ENCODE measurements around the gene NPAS3. TPM values are rescaled to one million over a fixed set of nuclear protein-coding genes. Genes with fewer than 3 reads are reported as not detected.

NPAS3 gene
- total RNA-seq, 3 donors from 2014 or later: 0.26 TPM; not detected in 2

DNA sequence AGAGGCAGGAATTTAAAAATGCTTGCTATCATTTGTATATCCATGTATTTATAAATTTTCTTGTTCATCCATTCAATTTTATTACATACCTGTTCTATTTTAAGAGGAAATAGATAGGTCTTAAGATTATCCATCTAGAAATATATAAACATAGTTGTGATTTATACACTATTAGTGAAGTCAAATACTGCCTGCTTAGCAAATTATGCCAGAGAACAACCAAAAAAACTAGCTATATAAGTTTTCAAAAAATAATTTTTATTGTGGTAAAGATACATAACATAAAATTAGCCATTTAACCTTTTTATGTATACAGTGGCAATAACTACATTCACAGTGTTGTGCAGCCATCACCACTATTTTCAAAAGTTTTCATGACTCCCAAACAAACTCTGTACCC lies 237.3 kb downstream of the NPAS3 start:
- H3K4me3 Mint-ChIP-seq: no peak overlapping the region
- no peaks in the 10 kb centered on the region for H3K9me3 Mint-ChIP-seq
- no peaks in the 10 kb centered on the region for H3K27me3 Mint-ChIP-seq (ENCODE audit: low read depth)
- no peak for ATAC-seq
- no peaks in the 10 kb centered on the region for H3K4me1 Mint-ChIP-seq (ENCODE audit: low read depth)
- DNase-seq: no peak
- no peaks in the 10 kb centered on the region for H3K36me3 Mint-ChIP-seq (ENCODE audit: insufficient read depth)

GRCh38 chr14:33184587-33184986 lies 245.9 kb downstream of the NPAS3 start:
- Mint-ChIP-seq H3K9me3 (no peaks in the 10 kb centered on the region), H3K4me1 (ENCODE audit: low read depth) (no peaks in the 10 kb centered on the region), H3K4me3 (no peak overlapping the region), H3K36me3 (ENCODE audit: insufficient read depth) (no peaks in the 10 kb centered on the region), H3K27me3 (ENCODE audit: low read depth) (no peaks in the 10 kb centered on the region)
- ATAC-seq (no peak), DNase-seq (no peak)

DNA sequence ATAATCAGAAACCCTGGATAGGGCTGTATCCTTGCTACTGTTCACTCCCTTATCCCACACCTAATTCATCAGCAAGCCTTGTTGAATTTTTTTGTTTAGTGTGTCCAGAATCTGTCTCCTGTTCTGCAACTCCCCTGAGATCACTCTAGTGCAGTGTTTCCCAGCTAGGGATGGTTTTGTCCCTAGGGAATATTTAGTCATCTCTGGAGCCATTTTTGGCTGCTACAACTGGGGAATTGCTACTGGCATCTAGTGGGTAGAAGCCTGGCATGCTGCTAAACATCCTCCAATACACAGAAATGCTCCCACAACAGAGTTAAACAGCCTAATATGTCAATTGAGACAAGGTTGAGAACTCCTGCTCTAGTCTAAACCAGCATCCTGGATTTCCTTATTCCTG lies 248.0 kb downstream of the NPAS3 start:
- H3K4me3 Mint-ChIP-seq: no peak overlapping the region

DNA sequence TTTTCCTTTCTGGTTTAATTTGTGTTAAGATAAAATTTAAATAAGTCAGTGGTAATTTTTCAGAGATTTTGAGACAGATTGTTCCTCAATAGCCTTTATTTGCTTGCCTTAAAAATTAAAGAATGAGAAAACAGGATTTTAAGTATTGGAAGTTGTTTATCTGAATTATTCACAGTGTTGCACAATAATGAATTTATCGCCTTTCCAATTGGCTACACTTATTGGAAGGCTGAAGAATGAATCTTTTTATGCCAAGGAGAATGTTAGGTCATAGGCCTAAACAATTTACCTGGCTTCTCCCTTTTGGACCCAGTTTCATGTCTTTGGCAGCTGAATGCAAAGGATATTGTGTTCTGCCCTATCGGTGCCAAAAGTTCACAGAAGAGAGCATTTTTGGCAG lies 250.2 kb downstream of the NPAS3 start:
- no peak for ATAC-seq
- Mint-ChIP-seq H3K4me1 (ENCODE audit: low read depth) (no peaks in the 10 kb centered on the region), H3K36me3 (ENCODE audit: insufficient read depth) (no peaks in the 10 kb centered on the region), H3K9me3 (no peaks in the 10 kb centered on the region), H3K27me3 (ENCODE audit: low read depth) (no peaks in the 10 kb centered on the region), H3K4me3 (no peak overlapping the region)
- no peak for DNase-seq

More for the DNA sequence above, 248.0 kb downstream of the NPAS3 start:
- ATAC-seq (no peak), DNase-seq (no peak)
- Mint-ChIP-seq H3K9me3 (no peaks in the 10 kb centered on the region), H3K4me1 (ENCODE audit: low read depth) (no peaks in the 10 kb centered on the region), H3K36me3 (ENCODE audit: insufficient read depth) (no peaks in the 10 kb centered on the region), H3K27me3 (ENCODE audit: low read depth) (no peaks in the 10 kb centered on the region)

GRCh38 chr14:33191855-33192254 lies 253.2 kb downstream of the NPAS3 start:
- H3K4me1 Mint-ChIP-seq (ENCODE audit: low read depth): no peaks in the 10 kb centered on the region
- H3K36me3 Mint-ChIP-seq (ENCODE audit: insufficient read depth): no peaks in the 10 kb centered on the region
- H3K27me3 Mint-ChIP-seq (ENCODE audit: low read depth): no peaks in the 10 kb centered on the region
- no peak overlapping the region for H3K4me3 Mint-ChIP-seq
- DNase-seq (no peak), ATAC-seq (no peak)
- no peaks in the 10 kb centered on the region for H3K9me3 Mint-ChIP-seq

- Mint-ChIP-seq H3K9me3 (no peaks in the 10 kb centered on the region), H3K4me1 (ENCODE audit: low read depth) (no peaks in the 10 kb centered on the region), H3K4me3 (no peak overlapping the region), H3K36me3 (ENCODE audit: insufficient read depth) (no peaks in the 10 kb centered on the region), H3K27me3 (ENCODE audit: low read depth) (no peaks in the 10 kb centered on the region)
- ATAC-seq (no peak), DNase-seq (no peak)
Observed at GRCh38 chr14:33194551-33194950, 255.9 kb downstream of the NPAS3 start.

GRCh38 chr14:33198684-33199083 lies 260.0 kb downstream of the NPAS3 start:
- H3K9me3 Mint-ChIP-seq: no peaks in the 10 kb centered on the region
- DNase-seq (no peak), ATAC-seq (no peak)
- no peaks in the 10 kb centered on the region for H3K27me3 Mint-ChIP-seq (ENCODE audit: low read depth)
- H3K36me3 Mint-ChIP-seq (ENCODE audit: insufficient read depth): no peaks in the 10 kb centered on the region
- H3K4me3 Mint-ChIP-seq: no peak overlapping the region
- no peaks in the 10 kb centered on the region for H3K4me1 Mint-ChIP-seq (ENCODE audit: low read depth)

- H3K27me3 Mint-ChIP-seq (ENCODE audit: low read depth): no peaks in the 10 kb centered on the region
- peaks cover 5% of the 10 kb centered on the region for H3K9me3 Mint-ChIP-seq
- H3K4me3 Mint-ChIP-seq: no peak overlapping the region
- ATAC-seq (no peak), DNase-seq (no peak)
- no peaks in the 10 kb centered on the region for H3K4me1 Mint-ChIP-seq (ENCODE audit: low read depth)
- H3K36me3 Mint-ChIP-seq (ENCODE audit: insufficient read depth): no peaks in the 10 kb centered on the region
Observed at GRCh38 chr14:33201116-33201515, 262.4 kb downstream of the NPAS3 start.

GRCh38 chr14:33206981-33207380 lies 268.3 kb downstream of the NPAS3 start:
- no peaks in the 10 kb centered on the region for H3K4me1 Mint-ChIP-seq (ENCODE audit: low read depth)

GRCh38 chr14:33207467-33208017 lies 268.9 kb downstream of the NPAS3 start:
- H3K9me3 Mint-ChIP-seq: peaks cover 5% of the 10 kb centered on the region

More at GRCh38 chr14:33206981-33207380, 268.3 kb downstream of the NPAS3 start:
- H3K9me3 Mint-ChIP-seq: peaks cover 5% of the 10 kb centered on the region
- H3K36me3 Mint-ChIP-seq (ENCODE audit: insufficient read depth): no peaks in the 10 kb centered on the region
- H3K27me3 Mint-ChIP-seq (ENCODE audit: low read depth): no peaks in the 10 kb centered on the region
- ATAC-seq: no peak
- DNase-seq: no peak
- no peak overlapping the region for H3K4me3 Mint-ChIP-seq

DNA sequence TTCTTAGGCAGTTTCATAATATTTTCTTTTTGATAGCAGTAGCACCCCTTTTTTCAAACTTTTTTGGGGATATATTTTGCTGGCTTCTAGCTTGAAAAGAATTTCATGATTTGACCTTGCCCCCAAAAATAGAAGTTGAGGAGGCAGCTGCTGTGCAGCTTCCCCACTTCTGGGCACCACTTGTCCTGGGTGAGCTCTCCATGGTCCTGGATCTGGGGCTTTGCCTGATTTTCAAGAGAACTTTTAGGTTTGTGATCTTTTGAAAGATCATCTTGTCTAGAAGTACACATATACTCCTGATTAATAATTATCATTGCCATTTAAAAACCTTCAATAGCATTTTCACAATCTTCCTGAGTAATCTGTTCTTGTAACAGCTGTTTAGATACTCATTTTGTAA lies 271.6 kb downstream of the NPAS3 start:
- Mint-ChIP-seq H3K36me3 (ENCODE audit: insufficient read depth) (no peaks in the 10 kb centered on the region), H3K4me3 (no peak overlapping the region), H3K27me3 (ENCODE audit: low read depth) (no peaks in the 10 kb centered on the region), H3K9me3 (no peaks in the 10 kb centered on the region), H3K4me1 (ENCODE audit: low read depth) (no peaks in the 10 kb centered on the region)
- ATAC-seq (no peak), DNase-seq (no peak)

More at GRCh38 chr14:33207467-33208017, 268.9 kb downstream of the NPAS3 start:
- ATAC-seq: no peak
- DNase-seq: no peak
- Mint-ChIP-seq H3K27me3 (ENCODE audit: low read depth) (no peaks in the 10 kb centered on the region), H3K36me3 (ENCODE audit: insufficient read depth) (no peaks in the 10 kb centered on the region), H3K4me1 (ENCODE audit: low read depth) (no peaks in the 10 kb centered on the region), H3K4me3 (no peak overlapping the region)

DNA sequence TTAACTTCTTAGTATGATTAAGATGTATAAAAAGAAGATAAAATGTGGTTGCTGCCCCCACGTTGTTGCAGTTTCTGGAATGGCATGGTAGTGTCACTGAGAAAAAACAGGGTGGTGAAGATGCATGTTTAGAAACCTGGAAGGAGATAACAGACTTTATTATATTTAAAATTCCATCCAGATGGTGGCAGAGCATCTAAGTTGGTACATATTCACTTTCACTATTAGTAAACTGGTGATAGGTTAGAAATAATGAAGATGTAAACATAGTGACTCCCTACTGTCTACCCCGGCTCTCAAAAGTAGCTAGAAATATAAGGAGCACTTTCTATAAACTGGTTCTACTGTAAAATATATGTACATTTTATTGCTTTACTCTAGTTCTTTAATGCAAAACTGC lies 279.3 kb downstream of the NPAS3 start:
- DNase-seq (no peak), ATAC-seq (no peak)
- Mint-ChIP-seq H3K36me3 (ENCODE audit: insufficient read depth) (no peaks in the 10 kb centered on the region), H3K4me3 (no peak overlapping the region), H3K4me1 (ENCODE audit: low read depth) (no peaks in the 10 kb centered on the region), H3K9me3 (peaks cover 6% of the 10 kb centered on the region), H3K27me3 (ENCODE audit: low read depth) (no peaks in the 10 kb centered on the region)

DNA sequence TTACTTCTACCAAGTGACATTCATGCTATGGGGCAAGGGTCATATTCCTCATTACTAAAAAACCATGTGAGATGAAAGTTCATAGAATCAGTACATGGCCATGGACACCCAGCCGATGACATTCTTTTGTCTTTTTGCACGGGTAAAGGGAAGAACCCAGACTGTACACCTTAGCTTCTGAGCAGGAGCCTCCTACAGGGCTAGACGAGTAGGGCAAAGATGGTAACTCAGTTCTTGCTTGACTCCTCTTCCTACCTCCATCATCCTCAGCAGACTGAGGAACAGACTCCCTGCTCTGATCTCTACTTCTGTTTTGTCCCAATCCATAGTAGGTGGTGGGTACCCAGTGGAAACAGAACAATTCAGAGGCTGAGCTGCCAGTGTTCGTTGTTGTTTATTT lies 281.3 kb downstream of the NPAS3 start:
- no peaks in the 10 kb centered on the region for H3K27me3 Mint-ChIP-seq (ENCODE audit: low read depth)
- peaks cover 6% of the 10 kb centered on the region for H3K9me3 Mint-ChIP-seq
- H3K4me1 Mint-ChIP-seq (ENCODE audit: low read depth): no peaks in the 10 kb centered on the region
- ATAC-seq (no peak), DNase-seq (no peak)
- H3K4me3 Mint-ChIP-seq: no peak overlapping the region
- no peaks in the 10 kb centered on the region for H3K36me3 Mint-ChIP-seq (ENCODE audit: insufficient read depth)

GRCh38 chr14:33229269-33229929 lies 290.7 kb downstream of the NPAS3 start:
- DNase-seq (no peak), ATAC-seq (no peak)
- Mint-ChIP-seq H3K9me3 (no peaks in the 10 kb centered on the region), H3K36me3 (ENCODE audit: insufficient read depth) (no peaks in the 10 kb centered on the region), H3K4me1 (ENCODE audit: low read depth) (no peaks in the 10 kb centered on the region), H3K4me3 (no peak overlapping the region), H3K27me3 (ENCODE audit: low read depth) (no peaks in the 10 kb centered on the region)

DNA sequence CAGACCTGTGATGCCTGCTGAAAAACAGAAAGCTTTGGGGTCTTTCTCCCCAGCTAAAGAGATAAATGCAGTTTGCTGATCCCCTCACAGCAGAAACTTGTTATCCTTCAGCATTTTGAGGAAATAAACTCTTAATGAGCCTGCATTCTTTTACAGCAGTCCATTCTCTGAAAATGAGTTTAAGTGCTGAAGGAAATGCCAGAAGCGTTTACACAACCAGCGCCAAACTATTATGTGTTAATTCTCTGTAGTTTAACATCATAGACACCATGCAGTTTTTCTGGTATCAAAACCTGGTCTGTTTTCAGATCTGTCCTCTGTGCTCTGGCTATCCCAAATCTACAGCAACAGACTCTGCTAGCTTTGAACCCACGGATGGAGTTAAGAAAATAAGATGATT lies 291.3 kb downstream of the NPAS3 start:
- ATAC-seq: no peak
- no peak for DNase-seq
- H3K4me3 Mint-ChIP-seq: no peak overlapping the region
- no peaks in the 10 kb centered on the region for H3K4me1 Mint-ChIP-seq (ENCODE audit: low read depth)
- no peaks in the 10 kb centered on the region for H3K9me3 Mint-ChIP-seq
- H3K27me3 Mint-ChIP-seq (ENCODE audit: low read depth): no peaks in the 10 kb centered on the region
- no peaks in the 10 kb centered on the region for H3K36me3 Mint-ChIP-seq (ENCODE audit: insufficient read depth)

All from activated T-cell treated with anti-CD3 and anti-CD28 coated beads, Interleukin-2, amount 50 U/mL, for 4 hours (primary cell).